Activated CD4-positive, alpha-beta T cell treated with anti-CD3 and anti-CD28 coated beads for 1 hour (primary cell): ENCODE data around the gene SRC.
A peak's percentile ranks its signal among the peaks of the same experiment; 100 is the strongest.
"Not testable (repeated sequence)": the region's sequence is repeated elsewhere in the genome, so short reads cannot be mapped to it uniquely, and the experiment has no call there.

Source experiments
- DNase-seq: peaks from one replicate; pipeline ENCODE4 v3.0.0-alpha.2; 2020

SRC gene

DNA sequence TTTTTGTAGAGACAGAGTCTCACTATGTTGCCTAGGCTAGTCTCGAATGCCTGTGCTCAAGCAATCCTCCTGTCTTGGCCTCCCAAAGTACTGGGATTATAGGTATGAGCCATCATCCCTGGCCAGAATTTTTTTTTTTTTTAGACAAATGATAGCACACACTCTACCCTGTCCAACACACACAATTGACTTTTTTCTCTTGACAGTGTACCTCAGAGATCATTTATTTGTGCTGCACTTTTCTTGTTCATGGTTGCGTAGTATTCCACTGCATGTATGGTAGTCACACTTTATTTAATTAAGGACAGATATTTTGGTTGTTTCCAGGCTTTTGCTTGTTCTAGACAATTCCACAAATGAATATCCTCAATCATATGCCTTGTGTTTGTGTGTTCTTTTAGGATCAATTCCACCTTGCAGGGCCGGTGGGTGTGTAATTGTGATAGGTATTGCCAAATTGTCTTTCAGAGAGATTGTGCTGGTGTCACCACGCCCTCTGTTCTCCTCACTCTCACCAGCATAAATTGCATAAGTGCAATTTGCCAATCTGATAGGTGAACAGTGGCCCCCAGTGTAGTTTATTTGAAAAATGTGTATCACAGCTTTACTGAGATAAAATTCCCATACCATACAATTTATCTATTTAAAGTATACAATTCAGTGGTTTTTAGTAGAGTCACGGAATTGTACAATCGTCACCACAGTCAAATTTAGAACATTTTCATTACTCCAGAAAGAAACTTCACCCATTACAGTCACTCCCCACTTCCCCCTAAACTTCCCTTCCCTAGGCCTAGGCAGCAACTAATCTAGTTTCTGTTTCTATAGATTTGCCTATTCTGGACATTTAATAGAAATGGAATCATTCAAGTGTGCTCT, 20.1 kb downstream of the SRC start:
- no peak for DNase-seq

DNA sequence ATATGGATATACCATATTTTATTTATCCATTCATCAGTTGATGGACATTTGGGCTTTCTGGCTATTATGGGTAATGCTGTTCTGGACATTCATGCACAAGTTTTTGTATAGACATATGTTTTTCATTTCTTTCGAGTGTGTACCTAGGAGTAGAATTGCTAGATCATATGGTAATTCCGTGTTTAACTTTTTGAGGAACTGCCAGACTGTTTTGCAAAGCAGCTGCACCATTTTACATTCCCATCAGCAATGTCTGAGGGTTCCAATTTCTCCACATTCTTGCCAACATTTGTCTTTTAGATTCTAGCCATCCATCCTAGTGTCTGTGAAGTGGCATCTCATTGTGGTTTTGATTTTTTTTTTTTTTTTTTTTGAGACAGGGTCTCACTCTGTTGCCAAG, 20.8 kb downstream of the SRC start:
- no peak for DNase-seq

DNA sequence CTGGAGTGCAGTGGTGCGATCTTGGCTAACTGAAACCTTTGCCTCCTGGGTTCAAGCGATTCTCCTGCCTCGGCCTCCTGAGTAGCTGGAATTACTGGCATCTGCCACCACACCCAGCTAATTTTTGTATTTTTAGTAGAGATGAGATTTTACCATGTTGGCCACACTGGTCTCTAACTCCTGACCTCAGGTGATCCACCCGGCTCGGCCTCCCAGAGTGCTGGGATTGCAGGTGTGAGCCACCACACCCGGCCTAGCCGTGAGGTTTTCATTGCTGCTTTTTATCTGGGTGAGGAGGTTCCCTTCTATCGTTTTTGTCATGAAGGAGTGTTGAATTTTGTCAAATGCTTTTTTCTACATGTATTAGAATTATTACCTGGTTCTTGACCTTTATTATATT, 23.9 kb downstream of the SRC start:
- DNase-seq, result no peak

DNA sequence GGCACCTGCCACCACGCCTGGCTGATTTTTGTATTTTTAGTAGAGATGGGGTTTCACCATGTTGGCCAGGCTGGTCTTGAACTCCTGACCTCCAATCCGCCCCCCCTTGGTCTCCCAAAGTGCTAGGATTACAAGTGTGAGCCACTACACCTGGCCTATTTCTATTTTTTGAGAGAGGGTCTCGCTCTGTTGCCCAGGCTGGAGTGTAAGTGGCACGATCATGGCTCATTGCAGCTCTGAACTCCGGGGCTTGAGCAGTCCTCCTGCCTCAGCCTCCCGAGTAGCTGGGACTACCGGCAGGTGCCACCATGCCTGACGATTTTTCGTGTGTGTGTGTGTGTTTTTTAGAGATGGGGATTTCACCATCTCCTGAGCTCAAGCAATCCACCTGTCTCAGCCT, 25.9 kb downstream of the SRC start:
- DNase-seq, result not testable (repeated sequence)

DNA sequence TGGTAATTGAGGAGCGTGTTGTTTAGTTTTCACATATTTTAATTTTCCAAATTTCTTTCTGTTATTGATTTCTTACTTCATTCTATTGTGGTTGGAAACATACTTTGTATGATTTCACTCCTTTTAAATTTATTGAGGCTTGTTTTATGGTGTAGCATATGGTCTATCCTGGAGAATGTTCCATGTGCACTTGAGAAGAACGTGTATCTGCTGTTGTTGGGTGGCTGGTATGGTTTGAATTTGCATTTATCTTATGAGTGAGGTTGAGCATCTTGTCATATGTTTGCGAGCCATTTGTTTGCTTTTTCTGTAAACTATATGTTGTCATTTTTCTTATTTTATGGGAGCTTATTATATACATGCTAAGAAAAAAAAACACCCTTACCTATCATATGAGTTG, 26.5 kb downstream of the SRC start:
- no peak for DNase-seq

DNA sequence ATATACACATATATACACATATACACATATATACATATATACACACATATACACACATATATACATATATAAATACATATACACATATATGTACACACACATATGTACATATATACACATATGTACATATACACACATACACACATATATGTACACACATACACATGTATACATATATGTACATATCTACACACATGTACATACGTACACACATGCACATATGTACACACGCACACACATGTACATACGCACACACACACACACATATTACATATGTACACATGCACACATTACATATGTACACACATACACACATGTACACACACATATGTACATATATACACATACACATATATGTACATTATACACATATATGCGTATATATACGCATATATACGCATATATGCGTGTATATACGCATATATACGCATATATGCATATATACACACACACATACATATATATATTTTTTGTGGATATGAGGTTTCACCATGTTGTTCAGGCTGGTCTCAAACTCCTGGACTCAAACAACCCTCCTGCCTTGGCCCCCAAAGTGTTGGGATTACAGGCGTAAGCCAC, 27.2 kb downstream of the SRC start:
- no peak for DNase-seq

DNA sequence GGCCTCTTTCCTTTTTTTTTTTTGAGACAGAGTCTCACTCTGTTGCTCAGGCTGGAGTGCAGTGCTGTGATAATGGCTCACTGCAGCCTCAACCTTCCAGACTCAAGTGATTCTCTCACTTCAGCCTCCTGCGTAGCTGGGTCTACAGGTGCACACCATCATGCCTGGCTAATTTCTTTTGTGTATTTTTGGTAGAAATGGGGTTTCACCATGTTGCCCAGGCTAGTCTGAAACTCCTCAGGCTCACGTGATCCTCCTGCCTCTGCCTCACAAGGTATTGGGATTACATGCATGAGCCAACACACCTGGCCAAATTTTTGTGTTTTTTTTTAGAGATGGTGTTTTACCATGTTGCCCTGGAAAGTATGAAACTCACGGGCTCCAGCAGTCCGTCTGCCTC, 29.3 kb downstream of the SRC start:
- no peak for DNase-seq

DNA sequence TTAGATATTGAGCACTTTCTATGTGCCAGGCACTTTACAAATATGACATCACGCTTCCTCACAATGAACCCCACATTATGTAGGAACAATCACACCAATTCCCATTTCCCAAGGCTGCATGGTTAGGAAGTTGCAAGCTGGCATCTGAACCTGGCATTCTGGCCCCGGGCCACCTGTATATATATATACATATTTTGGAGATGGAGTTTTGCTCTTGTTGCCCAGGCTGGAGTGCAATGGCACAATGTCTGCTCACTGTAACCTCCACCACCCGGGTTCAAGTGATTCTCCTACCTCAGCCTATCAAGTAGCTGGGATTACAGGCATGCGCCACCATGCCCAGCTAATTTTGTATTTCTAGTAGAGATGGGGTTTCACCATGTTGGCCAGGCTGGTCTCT, 30.4 kb downstream of the SRC start:
- no peak for DNase-seq

DNA sequence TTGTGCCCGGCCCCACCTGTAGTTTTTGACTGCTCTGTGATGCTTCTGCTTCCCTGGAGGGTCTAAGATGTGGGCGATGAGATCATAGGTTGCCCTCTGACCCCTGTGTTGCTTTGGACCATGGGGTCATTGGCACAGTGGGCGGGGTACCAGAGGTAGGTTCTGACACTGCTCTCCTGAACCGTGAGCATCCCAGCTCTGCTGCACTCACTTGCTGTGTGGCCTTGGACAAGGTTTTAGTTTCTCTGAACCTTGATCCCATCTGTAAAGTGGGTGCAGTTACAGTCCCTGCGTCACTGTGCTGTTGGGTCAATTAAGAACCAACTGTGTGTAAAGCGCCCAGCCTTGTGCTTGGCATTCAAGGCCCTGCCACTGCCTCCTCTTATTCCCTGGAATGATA, 30.9 kb downstream of the SRC start:
- DNase-seq, result no peak

DNA sequence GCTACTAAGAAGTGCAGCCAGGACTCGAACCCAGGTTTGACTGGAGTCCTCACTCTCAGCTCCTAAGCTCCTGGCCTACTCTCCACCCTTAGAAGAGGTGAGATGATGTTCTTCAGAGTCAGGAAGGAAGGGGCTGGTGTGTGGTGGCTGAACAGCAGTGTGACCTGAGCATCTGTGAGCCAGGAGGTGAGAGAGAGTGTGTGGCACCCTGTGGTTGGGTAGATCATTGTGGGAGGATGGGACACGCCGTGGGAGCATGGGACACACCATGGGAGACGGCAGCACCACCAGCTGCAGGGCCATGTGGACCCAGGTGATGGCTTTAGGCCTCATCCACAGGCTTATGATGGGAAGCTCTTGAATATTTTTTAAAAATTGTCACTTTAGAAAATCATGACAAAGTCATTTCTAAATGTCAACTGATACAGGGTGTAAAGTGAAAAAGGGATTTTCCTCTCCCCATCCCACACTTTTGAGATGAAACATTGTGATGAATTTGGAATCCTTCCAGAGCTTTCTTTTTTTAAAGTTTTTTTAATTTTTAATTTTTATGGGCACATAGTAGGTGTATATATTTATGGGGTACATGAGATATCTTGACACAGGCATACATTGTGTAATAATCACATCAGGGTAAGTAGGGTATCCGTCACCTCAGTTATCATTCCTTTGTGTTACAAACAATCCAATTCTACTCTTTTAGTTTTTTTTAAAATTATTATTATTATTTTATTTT, 31.6 kb downstream of the SRC start:
- DNase-seq, result no peak

DNA sequence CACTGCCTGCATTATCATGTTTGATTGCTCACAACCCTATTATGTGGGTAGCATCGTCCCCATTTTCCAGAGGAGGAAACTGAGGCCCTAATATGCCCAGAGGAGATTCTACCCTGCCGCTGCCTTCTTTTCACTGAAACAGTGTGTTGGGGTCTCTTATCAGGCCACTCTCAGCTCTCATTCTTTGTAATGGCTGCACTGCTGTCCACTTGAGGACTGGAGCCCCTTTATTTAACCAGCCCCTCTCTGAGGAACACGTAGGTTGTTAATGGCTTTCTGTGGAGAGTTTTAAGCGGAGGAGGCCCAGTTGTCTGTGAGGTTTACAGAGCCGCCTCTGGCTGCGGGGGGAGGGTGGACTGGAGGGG, 32.5 kb downstream of the SRC start:
- DNase-seq, result no peak

DNA sequence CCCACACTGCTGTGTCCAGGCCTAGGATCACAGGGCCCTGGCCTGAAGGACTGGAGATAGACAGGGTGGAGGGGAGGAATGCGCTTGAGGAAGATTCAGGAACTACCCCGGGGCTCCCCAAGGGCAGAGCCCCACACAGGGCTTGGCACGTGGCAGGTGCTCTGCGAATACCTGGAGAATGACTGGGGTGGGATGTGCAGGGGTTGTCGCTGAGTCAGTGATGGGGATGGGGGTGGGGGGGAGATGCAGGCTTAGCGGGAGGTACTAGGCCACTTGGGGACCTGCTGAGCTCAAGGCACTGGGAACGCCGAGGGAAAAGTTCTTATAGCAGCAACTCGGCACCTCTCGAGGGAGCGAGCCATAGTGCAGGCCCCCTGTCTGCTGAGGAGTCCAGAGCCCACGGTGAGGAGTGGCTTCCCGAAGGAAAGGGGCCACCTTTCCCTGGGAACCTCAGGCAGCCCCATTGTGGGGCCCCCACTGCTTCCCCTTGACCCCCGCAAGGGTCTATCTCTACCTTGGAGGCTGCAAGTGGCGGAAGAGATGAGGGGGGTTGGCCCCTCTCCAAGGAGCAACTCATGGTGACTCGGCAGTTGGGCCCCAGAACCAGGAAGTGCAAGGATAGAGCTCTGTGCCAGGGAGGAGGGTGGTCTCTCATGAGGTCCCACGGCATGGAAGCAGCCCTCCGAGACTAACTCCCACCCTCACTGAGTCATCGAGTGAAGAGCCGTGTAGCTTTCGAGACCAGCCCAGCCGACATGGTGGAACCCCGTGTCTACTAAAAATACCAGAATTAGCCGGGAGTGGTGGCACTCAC, 33.1 kb downstream of the SRC start:
- no peak for DNase-seq

DNA sequence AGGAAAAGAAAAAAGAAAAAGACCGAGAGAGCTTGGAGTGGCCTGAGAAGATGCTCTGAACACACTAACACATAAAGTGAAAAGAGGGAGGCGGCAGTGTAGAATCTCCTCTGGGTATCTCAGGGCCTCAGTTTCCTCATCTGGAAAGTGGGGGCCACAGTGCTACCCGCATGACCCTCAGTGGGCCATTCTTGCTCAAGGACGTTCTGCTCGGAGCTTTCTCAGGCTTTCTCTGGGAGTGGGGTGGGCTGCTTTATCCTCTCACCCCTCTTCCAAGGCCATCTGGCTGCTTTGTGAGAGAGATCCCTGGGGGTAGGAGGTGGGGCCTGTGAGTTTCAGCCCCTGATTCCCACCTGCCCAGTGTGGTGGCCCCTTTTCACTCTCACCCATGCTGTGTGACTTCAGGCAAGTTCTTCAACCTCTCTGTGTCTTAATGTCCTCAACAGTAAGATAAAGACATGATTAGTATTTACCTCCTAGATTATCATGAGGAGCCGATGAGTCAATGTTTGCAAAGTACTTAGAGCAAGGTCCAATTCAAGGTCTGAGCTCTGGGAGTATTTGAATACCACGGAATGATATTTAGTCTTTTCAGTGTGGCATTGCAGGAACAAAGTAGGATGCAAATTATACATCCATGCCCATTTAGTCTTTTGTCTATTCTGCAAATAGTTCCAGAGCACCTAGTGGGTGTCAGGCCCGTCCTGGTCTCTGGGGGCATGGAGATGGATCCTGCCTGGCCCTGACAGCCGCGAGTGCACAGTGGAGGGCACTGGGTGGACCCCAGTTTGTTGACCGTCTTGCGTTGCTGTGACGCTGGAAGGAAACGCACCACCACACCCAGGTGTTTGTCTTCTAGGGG, 34.3 kb downstream of the SRC start:
- DNase-seq, result no peak

DNA sequence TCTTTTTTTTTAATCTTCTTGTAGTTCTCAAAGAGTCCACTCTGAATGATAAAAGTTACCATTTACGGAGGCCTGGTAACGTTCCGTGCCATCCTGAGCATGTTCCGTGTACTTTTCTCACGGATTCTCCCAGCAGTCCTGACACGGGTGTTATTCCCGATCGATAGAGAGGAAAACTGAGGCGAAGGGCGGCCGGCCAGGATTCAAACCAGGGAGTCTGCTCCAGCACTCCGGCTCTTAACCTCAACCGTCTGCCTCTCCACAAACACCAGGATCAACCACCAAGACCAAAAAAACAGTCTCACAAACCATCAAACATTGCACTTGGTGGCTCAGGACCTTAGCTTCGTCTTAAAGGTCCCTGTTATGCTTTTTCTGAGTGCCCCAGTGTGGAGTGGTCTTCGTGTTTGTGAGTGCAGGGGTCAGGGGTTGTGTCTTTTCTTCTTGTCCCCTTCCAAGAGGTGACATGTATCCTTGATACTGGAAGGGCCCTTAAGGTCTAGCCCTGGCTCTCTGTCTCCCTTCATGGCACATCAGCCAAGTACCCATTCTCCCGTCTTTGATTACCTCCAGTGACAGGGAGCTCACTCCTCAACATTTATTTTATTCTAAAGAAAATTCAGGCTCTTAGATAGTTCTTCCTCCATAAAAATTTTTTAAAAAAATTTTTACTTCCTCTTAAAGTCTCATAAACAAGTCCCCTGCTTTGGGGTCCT, 35.1 kb downstream of the SRC start:
- DNase-seq, result no peak

DNA sequence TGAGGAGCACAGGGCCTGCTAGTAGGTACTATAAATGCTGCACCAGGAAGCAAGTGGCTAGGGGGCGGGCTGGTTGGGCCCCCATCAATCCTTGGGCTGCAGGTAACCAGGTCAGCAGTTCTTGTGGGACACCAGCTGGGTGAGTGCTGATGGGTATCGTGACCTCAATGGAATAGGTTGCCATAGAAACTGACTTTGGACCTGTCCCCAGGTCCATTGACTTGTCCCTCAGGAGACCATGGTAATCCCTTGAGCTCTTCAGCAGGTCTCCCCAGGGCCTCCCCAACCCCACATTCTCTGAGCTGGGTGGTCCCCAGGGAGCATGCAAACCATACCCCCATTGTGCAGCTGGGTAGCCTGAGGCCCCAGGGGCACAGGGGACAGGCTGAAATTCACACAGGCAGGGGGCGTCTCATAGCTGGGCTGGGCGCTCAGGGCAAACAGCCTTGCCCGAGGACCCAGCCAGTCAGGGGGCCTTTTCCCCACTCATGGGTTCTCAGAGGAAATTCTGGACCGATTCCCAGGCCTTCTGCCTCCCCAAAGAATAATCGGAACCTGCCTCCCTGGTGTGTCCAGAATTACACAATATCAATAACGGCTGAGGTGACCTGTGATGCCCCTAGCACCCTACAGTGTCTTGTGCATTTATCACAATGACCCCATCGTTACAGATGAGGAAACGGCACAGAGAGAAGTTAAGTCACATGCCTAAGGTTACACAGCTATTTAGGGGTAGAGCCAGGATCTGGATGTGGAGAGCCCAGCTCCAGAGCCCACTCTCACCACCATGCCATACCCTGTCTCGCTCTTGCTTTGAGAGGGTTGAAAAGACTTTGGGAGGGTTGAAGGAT, 35.9 kb downstream of the SRC start:
- DNase-seq, result no peak

DNA sequence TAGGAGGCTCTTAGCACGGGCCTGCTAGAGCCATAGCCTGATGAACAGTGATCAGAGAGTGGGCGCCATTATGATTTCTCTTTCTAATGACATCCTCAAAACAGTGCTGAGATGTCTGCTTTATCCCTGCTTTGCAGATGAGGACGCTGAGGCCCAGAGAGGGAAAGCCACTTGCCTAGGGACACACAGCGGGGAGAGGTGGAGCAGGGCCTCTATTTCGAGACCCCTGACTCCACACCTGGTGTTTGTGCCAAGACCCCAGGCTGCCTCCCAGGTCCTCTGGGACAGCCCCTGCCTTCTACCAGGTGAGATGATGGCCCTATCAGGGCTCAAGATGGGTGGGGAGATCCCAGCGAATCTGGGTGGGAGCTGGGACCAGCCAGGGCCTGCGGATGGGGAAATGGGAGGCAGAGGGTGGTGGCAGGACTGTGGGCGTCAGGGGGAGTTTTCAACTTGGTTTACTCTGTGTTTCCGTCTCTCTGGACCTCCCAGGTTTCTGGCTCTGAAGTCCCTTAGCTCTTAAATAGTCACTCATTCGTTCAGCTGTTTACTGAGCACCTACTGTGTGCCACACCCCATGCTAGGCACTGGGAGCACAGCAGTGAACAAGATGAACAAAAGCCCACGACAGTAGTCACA, 36.7 kb downstream of the SRC start:
- DNase-seq, result no peak

DNA sequence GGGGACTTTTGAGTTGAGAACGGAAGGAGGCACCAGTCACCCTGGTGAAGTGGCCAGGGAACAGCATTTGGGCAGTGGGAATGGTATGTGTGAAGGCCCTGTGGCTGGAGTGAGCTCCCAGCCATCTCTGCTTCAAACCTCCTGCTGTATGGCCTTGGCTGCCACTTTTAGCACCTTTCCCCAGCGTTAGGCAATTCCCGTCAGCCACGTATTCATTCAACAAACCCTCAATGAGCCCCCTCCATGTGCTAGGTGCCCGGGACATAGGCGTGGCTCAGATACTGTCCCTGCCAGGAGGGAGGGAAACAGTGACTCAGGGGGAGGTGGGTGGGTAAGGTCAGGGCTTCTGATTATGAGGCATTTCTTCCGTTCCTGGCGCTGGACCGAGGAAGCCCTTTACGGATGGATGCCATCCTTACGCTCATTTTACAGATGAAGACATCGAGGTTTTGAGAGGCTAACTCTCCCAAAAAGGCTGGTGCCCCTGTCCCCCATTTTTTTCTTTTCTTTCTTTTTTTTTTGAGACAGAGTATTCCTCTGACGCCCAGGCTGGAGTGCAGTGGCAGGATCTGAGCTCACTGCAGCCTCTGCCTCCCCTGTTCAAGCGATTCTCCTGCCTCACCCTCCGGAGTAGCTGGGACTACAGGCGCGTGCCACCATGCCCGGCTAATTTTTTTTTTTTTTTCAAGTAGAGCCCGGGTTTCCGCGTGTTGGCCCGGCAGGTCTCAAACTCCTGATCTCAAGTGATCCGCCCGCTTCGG, 37.5 kb downstream of the SRC start:
- DNase-seq, result no peak

DNA sequence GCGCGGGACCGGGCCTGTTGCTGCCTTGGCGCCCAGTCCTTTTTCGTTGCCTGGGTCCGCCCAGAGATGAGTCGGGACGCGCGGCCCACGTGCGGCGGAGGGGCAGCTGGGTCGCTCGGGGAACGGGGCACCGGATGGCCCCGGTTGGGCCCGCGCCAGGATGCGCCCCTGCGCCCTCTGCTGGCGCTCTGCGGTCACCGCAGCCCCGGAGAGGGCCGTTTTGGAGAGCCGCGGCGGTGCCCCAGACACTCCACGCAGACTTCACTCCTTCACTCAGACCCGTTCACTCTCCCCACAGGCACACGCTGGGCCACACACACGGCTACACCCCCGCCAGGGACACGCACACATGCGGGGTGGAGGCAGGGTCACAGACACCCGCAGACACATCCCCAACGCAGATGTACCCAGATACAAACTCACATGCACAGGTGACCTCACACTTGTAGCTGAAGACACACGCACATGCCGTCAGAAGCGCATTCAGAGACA, 38.8 kb downstream of the SRC start:
- DNase-seq, result peak; percentile 71

DNA sequence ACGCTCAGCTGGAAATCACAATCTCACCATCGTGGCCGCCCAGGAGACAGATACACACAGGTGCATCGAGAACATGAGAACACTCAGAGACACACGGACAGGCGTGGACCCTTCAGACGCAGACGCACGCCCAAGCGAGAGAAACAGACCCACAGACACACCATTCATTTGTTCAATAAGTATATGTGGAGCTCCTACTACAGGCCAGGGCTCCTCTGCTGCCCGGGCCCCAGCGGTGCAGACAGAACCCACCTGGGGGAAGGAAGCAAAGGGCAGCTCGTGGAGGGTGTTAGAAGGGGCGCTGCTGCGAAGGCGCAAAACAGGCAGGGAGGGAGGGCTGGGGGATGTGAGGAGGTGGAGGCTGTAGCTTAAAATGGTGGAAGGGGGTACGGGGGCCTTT, 39.2 kb downstream of the SRC start:
- no peak for DNase-seq
